LNCaP clone FGC (cell line): Measurements from ENCODE around the gene H3-3A.

ENCODE experiments used
- DNase-seq: peaks from one replicate; pipeline ENCODE4 v3.0.0-alpha.2; 2011; ENCODE audit warnings: low read depth
- H3K4me3 ChIP-seq: 2 replicates; pipeline ENCODE4 v1.5.1; 2011; ENCODE audit warnings: mild to moderate bottlenecking, low read depth, low read length, control low read depth
- TF ChIP-seq, protein P1 (sequence below): IDR thresholded peaks from 2 replicates; pipeline ENCODE4 v1.5.1; 2012; ENCODE audit warnings: mild to moderate bottlenecking; ENCODE audit not compliant: control insufficient read depth, insufficient read depth; ENCODE audit errors: extremely low read depth

The H3-3A gene

DNA sequence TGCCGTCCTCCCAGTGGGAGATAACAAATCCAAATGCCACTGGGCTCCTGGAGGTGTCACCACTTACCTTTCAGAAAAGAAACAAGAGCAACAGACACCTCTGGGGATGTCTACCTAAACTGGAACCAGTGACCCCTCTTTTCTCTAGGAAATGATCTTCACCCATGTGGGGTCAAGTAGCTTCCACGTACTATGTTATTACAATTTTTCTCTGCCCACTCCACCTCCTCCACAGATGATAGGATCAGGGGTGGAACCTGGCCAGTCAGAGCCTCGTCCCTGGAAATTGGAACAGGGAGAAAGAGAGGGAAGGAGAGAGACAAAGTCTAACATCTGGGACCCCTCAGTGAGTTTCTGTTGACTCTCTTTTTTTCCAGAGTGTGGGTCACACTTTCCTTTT lies 50.1 kb downstream of the H3-3A start:
- TF ChIP-seq, protein P1, sequence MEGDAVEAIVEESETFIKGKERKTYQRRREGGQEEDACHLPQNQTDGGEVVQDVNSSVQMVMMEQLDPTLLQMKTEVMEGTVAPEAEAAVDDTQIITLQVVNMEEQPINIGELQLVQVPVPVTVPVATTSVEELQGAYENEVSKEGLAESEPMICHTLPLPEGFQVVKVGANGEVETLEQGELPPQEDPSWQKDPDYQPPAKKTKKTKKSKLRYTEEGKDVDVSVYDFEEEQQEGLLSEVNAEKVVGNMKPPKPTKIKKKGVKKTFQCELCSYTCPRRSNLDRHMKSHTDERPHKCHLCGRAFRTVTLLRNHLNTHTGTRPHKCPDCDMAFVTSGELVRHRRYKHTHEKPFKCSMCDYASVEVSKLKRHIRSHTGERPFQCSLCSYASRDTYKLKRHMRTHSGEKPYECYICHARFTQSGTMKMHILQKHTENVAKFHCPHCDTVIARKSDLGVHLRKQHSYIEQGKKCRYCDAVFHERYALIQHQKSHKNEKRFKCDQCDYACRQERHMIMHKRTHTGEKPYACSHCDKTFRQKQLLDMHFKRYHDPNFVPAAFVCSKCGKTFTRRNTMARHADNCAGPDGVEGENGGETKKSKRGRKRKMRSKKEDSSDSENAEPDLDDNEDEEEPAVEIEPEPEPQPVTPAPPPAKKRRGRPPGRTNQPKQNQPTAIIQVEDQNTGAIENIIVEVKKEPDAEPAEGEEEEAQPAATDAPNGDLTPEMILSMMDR = no peak
- no peak overlapping the region for H3K4me3 ChIP-seq
- no peak for DNase-seq

DNA sequence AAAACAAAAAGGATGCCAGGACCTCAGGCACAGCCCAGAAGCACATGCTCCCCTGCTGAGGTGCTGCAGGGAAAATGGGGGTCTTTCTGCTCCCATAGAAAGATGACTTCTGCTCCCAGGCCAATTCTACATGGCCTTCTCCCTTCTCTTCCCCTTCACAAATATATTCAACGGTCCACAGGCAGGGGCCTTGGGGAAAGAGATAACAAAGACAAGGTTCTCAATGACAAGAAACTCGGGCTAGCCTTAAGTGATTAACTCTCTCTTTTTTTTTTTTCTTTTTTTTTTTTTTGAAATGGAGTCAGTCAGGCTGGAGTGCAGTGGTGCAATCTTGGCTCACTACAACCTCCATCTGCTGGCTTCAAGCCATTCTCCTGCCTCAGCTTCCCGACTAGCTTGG lies 54.2 kb downstream of the H3-3A start:
- no peak overlapping the region for H3K4me3 ChIP-seq
- TF ChIP-seq, protein P1 = no peak

DNA sequence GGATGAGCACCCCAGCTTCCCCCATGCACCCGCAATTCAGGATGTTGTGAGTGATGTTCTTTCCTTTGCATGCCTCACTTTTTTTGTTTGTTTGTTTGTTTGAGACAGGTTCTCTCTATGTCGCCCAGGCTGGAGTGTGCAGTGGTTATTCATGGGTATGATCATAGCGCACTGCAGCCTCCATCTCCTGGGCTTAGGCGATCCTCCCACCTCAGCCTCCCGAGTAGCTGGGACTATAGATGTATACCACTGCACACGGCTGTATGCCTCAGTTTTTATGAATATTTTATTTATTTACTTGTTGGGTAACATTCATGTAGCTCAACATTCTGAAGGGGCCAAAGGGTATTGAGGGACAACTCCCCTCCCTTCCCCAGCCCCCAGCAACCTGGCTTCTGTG lies 54.8 kb downstream of the H3-3A start:
- H3K4me3 ChIP-seq = no peak overlapping the region
- TF ChIP-seq, protein P1 = no peak
- DNase-seq = no peak

More for the DNA sequence above, 54.2 kb downstream of the H3-3A start:
- no peak for DNase-seq

DNA sequence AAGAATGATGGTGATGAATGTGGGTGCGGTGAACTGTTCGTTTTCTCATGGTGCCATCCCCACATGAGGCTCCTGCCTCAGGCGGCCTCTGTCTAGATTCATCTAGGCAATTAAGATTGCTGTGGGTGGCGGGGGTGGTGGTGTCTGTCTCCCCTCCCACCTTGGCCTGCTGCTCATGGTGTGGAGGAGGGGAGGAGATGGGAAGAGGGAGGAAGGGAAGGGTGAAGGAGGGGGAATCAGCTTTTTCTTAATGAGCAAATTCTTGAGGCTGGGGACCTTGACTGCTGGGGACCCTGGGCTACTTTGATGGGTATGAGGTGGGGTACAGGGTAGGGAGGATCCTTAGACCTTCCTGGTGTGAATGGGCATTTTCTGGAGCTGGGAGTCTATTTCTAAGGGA lies 55.8 kb downstream of the H3-3A start:
- TF ChIP-seq, protein P1 = no peak
- H3K4me3 ChIP-seq = no peak overlapping the region
- DNase-seq = no peak

DNA sequence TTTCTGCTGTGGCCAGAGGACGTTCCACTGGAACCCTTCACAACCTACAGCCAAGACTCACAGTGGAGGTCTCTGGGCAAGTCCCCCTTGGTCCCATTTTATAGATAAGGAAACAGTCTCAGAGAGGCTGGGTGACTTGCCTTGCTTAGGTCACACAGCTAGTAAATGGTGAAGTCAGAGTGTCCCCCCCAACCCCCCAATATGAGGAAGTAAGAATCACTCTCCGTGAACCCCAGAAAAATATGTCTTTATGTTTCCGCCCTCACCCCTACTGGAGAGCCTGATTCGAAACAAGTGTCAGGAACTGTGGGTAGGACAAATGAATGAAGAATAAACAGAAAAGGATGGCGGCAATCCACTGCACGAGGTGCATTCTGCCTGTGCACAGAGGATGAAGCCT lies 56.7 kb downstream of the H3-3A start:
- no peak for DNase-seq
- H3K4me3 ChIP-seq = no peak overlapping the region
- TF ChIP-seq, protein P1 = no peak

DNA sequence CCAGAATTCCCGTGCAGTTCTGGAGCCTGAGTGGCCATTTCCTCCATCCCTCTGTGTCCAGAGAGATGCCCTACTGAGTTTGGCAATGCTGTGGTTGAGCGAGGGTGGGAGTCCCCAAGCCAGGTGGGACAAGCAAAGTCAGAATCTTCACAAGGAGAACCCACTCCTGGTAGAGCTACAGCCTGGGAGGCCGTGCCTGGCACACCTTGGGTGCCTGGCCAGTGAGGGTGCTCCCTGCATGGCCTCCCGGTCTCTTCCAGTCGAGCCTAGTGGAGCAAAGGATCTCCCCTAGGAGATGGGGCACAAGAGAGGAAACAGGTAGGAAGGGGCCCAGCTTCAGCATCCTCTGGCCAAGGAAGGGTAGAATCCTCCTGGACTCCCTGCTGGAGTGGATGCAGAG lies 57.9 kb downstream of the H3-3A start:
- TF ChIP-seq, protein P1 = no peak
- DNase-seq = no peak
- no peak overlapping the region for H3K4me3 ChIP-seq

DNA sequence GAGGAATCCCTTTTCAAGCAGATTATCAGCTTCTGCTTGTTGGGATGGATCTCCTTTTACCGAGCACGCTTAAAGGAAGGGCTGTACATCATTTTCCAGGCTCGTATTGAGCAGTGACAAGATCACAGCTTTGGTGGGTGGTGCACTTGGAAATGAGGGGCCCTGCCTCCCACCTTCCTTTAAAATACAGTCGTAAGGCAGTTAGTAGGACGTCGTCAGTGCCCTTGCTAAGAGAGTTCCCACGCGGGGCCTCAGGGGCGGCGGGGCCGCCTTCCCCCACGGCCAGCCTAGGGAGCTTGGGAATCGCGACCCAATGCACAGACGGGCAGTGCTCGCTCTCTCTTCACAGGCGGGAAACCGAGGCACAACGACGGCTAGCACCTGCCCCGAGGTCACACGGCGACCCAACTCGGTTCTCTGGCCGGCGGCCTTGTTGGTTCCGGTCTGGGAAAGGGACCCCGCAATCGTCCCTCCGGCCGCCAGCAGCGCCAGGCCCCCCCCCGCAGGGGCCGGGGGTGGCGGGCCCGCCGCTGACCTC lies 58.6 kb downstream of the H3-3A start:
- peak overlapping the region; percentile 56; the same call in 1 of the 2 replicates for H3K4me3 ChIP-seq
- TF ChIP-seq, protein P1 = no peak
- DNase-seq = no peak
